MM.1S (cell line): ENCODE results near the gene CCDC134.

Experiments
- DNase-seq: peaks from one replicate; pipeline ENCODE4 v3.0.0-alpha.2; 2015
- H2AFZ ChIP-seq: fragments of 300-600 bp; sonication (generic); 2 replicates; pipeline ENCODE4 v1.6.0; 2016; ENCODE audit warnings: antibody characterized with exemption, low read length
- H3F3A ChIP-seq: fragments of 300-600 bp; sonication (generic); 2 replicates; pipeline ENCODE4 v1.6.1; 2016; ENCODE audit warnings: mild to moderate bottlenecking, antibody characterized with exemption, low read length, moderate library complexity, mixed read lengths; ENCODE audit not compliant: insufficient read depth
- H3K27ac ChIP-seq: fragments of 300-600 bp; sonication (generic); 2 replicates; pipeline ENCODE4 v1.5.1; 2016; ENCODE audit warnings: mild to moderate bottlenecking, low read length
- H3K27me3 ChIP-seq: fragments of 300-600 bp; sonication (generic); replicated peaks from 2 replicates; pipeline ENCODE4 v1.6.0; 2016; ENCODE audit warnings: low read length; ENCODE audit not compliant: insufficient read depth
- H3K36me3 ChIP-seq: fragments of 300-600 bp; sonication (generic); replicated peaks from 2 replicates; pipeline ENCODE4 v1.6.1; 2016; ENCODE audit warnings: mild to moderate bottlenecking, low read length, mixed read lengths; ENCODE audit not compliant: insufficient read depth
- H3K4me1 ChIP-seq: fragments of 300-600 bp; sonication (generic); 2 replicates; pipeline ENCODE4 v1.6.1; 2016; ENCODE audit warnings: low read length, mixed read lengths
- H3K4me2 ChIP-seq: fragments of 300-600 bp; sonication (generic); 2 replicates; pipeline ENCODE4 v1.6.0; 2016; ENCODE audit warnings: low read depth, low read length
- H3K4me3 ChIP-seq: fragments of 300-600 bp; sonication (generic); 2 replicates; pipeline ENCODE4 v1.5.1; 2016; ENCODE audit warnings: low read length, mixed read lengths
- H3K79me2 ChIP-seq: fragments of 300-600 bp; sonication (generic); 2 replicates; pipeline ENCODE4 v1.6.1; 2016; ENCODE audit warnings: mixed run types, low read length, mixed read lengths
- H3K9ac ChIP-seq: fragments of 300-600 bp; sonication (generic); 2 replicates; pipeline ENCODE4 v1.6.1; 2016; ENCODE audit warnings: low read length, mixed read lengths
- H3K9me2 ChIP-seq: fragments of 300-600 bp; sonication (generic); replicated peaks from 2 replicates; pipeline ENCODE4 v1.6.1; 2016; ENCODE audit warnings: mild to moderate bottlenecking, low read length, mixed read lengths; ENCODE audit not compliant: insufficient read depth
- H3K9me3 ChIP-seq: fragments of 300-600 bp; sonication (generic); replicated peaks from 2 replicates; pipeline ENCODE4 v1.6.1; 2016; ENCODE audit warnings: mild to moderate bottlenecking, low read length, mixed read lengths; ENCODE audit not compliant: insufficient read depth
- H4K20me1 ChIP-seq: fragments of 300-600 bp; sonication (generic); 2 replicates; pipeline ENCODE4 v1.6.1; 2016; ENCODE audit warnings: mild to moderate bottlenecking, low read length, moderate library complexity, mixed read lengths; ENCODE audit not compliant: insufficient read depth
- CTCF ChIP-seq: fragments of 300-600 bp; sonication (generic); IDR thresholded peaks from 2 replicates; pipeline ENCODE4 v1.5.1; 2016; ENCODE audit warnings: antibody characterized with exemption, low read length, mixed read lengths
- EZH2 ChIP-seq: fragments of 300-600 bp; sonication (generic); optimal IDR thresholded peaks from 2 replicates; pipeline ENCODE3; 2017; ENCODE audit warnings: low read depth, mild to moderate bottlenecking, antibody characterized with exemption, low read length, mixed read lengths
- EZH2phosphoT487 ChIP-seq: fragments of 300-600 bp; sonication (generic); IDR thresholded peaks from 2 replicates; pipeline ENCODE4 v1.6.1; 2018; ENCODE audit warnings: antibody characterized with exemption, low read length

CCDC134 gene

GRCh38 chr22:41798736-41799135 is 1.7 kb upstream of the CCDC134 start:
- H3K4me2 ChIP-seq = no peak overlapping the region

GRCh38 chr22:41799486-41800347 is 762 bp upstream of the CCDC134 start:
- H4K20me1 ChIP-seq = no peaks in the 10 kb centered on the region
- TF ChIP-seq CTCF = no peak; the same call in 1 of the 2 replicates
- TF ChIP-seq EZH2 = no peak
- TF ChIP-seq EZH2phosphoT487 = no peak
- no peaks in the 10 kb centered on the region for H3K36me3 ChIP-seq
- peak overlapping the region; percentile 67 for H2AFZ ChIP-seq
- H3K79me2 ChIP-seq = peaks cover 39% of the 10 kb centered on the region
- peak overlapping the region; percentile 71; the same call in 1 of the 2 replicates for H3K27ac ChIP-seq
- H3K27me3 ChIP-seq = no peaks in the 10 kb centered on the region
- peak overlapping the region; percentile 84 for H3K9ac ChIP-seq
- H3F3A ChIP-seq = peaks cover 12% of the 10 kb centered on the region
- H3K9me2 ChIP-seq = no peaks in the 10 kb centered on the region
- peak overlapping the region; percentile 84 for H3K4me3 ChIP-seq
- no peaks in the 10 kb centered on the region for H3K9me3 ChIP-seq
- peaks cover 11% of the 10 kb centered on the region for H3K4me1 ChIP-seq
- H3K4me2 ChIP-seq = peak overlapping the region; percentile 95
- DNase-seq = no peak

More at GRCh38 chr22:41798736-41799135, 1.7 kb upstream of the CCDC134 start:
- TF ChIP-seq EZH2phosphoT487 = no peak
- no peak for TF ChIP-seq EZH2
- TF ChIP-seq CTCF = no peak
- Histone ChIP-seq H3K4me1 (peaks cover 11% of the 10 kb centered on the region), H3K36me3 (no peaks in the 10 kb centered on the region), H2AFZ (no peak overlapping the region), H3K9ac (no peak overlapping the region), H3K9me2 (no peaks in the 10 kb centered on the region), H3K27me3 (no peaks in the 10 kb centered on the region), H3F3A (peaks cover 12% of the 10 kb centered on the region), H3K9me3 (no peaks in the 10 kb centered on the region), H4K20me1 (no peaks in the 10 kb centered on the region), H3K4me3 (no peak overlapping the region), H3K27ac (no peak overlapping the region), H3K79me2 (peaks cover 29% of the 10 kb centered on the region)
- DNase-seq = no peak

DNA sequence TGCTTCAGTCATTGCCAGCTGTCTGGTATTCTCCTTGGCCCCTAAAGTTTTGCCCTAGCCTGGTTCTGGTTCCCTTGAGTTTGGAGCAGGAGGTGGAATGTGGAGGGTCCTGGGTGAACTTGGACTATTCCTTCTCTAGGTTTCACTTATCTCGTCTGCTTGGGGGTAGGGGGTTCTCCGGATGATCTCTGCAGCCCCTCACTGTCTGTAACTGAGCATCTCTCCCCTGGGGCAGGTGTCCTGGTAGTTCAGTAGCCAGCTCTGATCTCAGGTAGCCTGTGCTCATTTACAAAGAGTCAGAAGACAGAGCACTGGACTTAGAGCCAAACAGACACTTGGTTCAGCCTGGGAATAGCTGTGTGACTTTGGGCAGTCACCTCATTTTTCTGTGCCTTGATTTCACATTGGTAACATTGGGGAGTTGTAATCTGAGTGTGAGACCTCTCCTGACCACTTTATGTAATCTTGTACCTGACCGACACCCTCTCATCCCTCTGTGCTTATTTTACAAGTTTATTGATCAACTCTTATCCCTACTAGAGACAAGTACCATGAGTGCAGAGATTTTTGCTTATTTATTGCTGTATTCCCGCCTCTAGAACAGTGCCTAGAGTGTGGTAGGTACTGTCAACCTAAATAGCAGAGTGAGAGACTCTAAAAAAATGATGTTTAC is 804 bp downstream of the CCDC134 start:
- no peaks in the 10 kb centered on the region for H3K27me3 ChIP-seq
- H3K79me2 ChIP-seq = peaks cover 50% of the 10 kb centered on the region
- peak overlapping the region; percentile 95 for H3K4me2 ChIP-seq
- no peaks in the 10 kb centered on the region for H3K9me2 ChIP-seq
- peak overlapping the region; percentile 71; the same call in 1 of the 2 replicates for H3K27ac ChIP-seq
- peak overlapping the region; percentile 84 for H3K9ac ChIP-seq
- H3K9me3 ChIP-seq = no peaks in the 10 kb centered on the region
- no peaks in the 10 kb centered on the region for H3K36me3 ChIP-seq
- TF ChIP-seq EZH2phosphoT487 (no peak), CTCF (no peak), EZH2 (no peak)
- peak overlapping the region; percentile 84 for H3K4me3 ChIP-seq
- peaks cover 11% of the 10 kb centered on the region for H3K4me1 ChIP-seq
- H4K20me1 ChIP-seq = no peaks in the 10 kb centered on the region
- peak; percentile 26 for DNase-seq
- H3F3A ChIP-seq = peaks cover 12% of the 10 kb centered on the region
- H2AFZ ChIP-seq = peak overlapping the region; percentile 67; the same call in 1 of the 2 replicates
